ENCODE measurements around the gene AGAP1. TPM values are rescaled to one million over a fixed set of nuclear protein-coding genes. Genes with fewer than 3 reads are reported as not detected.

The AGAP1 gene
- total RNA-seq, 1 experiment from 2014 or later = 56.4 TPM

- no peaks in the 10 kb centered on the region for H3K9me3 Mint-ChIP-seq (ENCODE audit: low read depth, unreplicated experiment)
- no peaks in the 10 kb centered on the region for H3K27me3 Mint-ChIP-seq (ENCODE audit: unreplicated experiment)
- peaks cover 3% of the 10 kb centered on the region for H3K36me3 Mint-ChIP-seq (ENCODE audit: insufficient read depth, unreplicated experiment)
- no peak overlapping the region for H3K4me3 Mint-ChIP-seq (ENCODE audit: low read depth, unreplicated experiment)
- no peaks in the 10 kb centered on the region for H3K4me1 Mint-ChIP-seq (ENCODE audit: low read depth, unreplicated experiment)
- TF ChIP-seq CTCF (IDR thresholded peaks at IDR 0.05; ENCODE audit: unreplicated experiment) = no peak
- H3K27ac Mint-ChIP-seq (ENCODE audit: unreplicated experiment) = no peak overlapping the region
- intact Hi-C loops (cut with micrococcal nuclease; ENCODE audit: unreplicated experiment) = no loop called here
- BruUV-seq (replicated peaks) = no TSS peak
- no peak for DNase-seq
- CTCF ChIA-PET = no interaction called here
Measured at GRCh38 chr2:235960011-235960715, 466.3 kb downstream of the AGAP1 start.

- Mint-ChIP-seq H3K27ac (ENCODE audit: unreplicated experiment) (no peak overlapping the region), H3K9me3 (ENCODE audit: low read depth, unreplicated experiment) (no peaks in the 10 kb centered on the region), H3K4me3 (ENCODE audit: low read depth, unreplicated experiment) (no peak overlapping the region), H3K4me1 (ENCODE audit: low read depth, unreplicated experiment) (no peaks in the 10 kb centered on the region), H3K27me3 (ENCODE audit: unreplicated experiment) (no peaks in the 10 kb centered on the region), H3K36me3 (ENCODE audit: insufficient read depth, unreplicated experiment) (peaks cover 3% of the 10 kb centered on the region)
- no peak for TF ChIP-seq CTCF (IDR thresholded peaks at IDR 0.05; ENCODE audit: unreplicated experiment)
- intact Hi-C loops (cut with micrococcal nuclease; ENCODE audit: unreplicated experiment) = no loop called here
- CTCF ChIA-PET = no interaction called here
- no peak for DNase-seq
- no TSS peak for BruUV-seq (replicated peaks)
Measured at GRCh38 chr2:235960716-235961640, 467.1 kb downstream of the AGAP1 start.

- no peak for DNase-seq
- Mint-ChIP-seq H3K27me3 (ENCODE audit: unreplicated experiment) (no peaks in the 10 kb centered on the region), H3K9me3 (ENCODE audit: low read depth, unreplicated experiment) (no peaks in the 10 kb centered on the region), H3K4me3 (ENCODE audit: low read depth, unreplicated experiment) (no peak overlapping the region), H3K36me3 (ENCODE audit: insufficient read depth, unreplicated experiment) (peaks cover 3% of the 10 kb centered on the region), H3K27ac (ENCODE audit: unreplicated experiment) (no peak overlapping the region), H3K4me1 (ENCODE audit: low read depth, unreplicated experiment) (no peaks in the 10 kb centered on the region)
- CTCF ChIA-PET = no interaction called here
- TF ChIP-seq CTCF (IDR thresholded peaks at IDR 0.05; ENCODE audit: unreplicated experiment) = no peak
- intact Hi-C loops (cut with micrococcal nuclease; ENCODE audit: unreplicated experiment) = no loop called here
- BruUV-seq (replicated peaks) = no TSS peak
Measured at GRCh38 chr2:235961711-235962110, 467.9 kb downstream of the AGAP1 start.

GRCh38 chr2:235963853-235964577, 470.2 kb downstream of the AGAP1 start:
- H3K4me3 Mint-ChIP-seq (ENCODE audit: low read depth, unreplicated experiment) = no peak overlapping the region
- no peaks in the 10 kb centered on the region for H3K27me3 Mint-ChIP-seq (ENCODE audit: unreplicated experiment)
- no peaks in the 10 kb centered on the region for H3K4me1 Mint-ChIP-seq (ENCODE audit: low read depth, unreplicated experiment)
- intact Hi-C loops (cut with micrococcal nuclease; ENCODE audit: unreplicated experiment) = no loop called here
- CTCF ChIA-PET = no interaction called here
- TF ChIP-seq CTCF (IDR thresholded peaks at IDR 0.05; ENCODE audit: unreplicated experiment) = no peak
- H3K36me3 Mint-ChIP-seq (ENCODE audit: insufficient read depth, unreplicated experiment) = no peaks in the 10 kb centered on the region
- DNase-seq = no peak
- no peaks in the 10 kb centered on the region for H3K9me3 Mint-ChIP-seq (ENCODE audit: low read depth, unreplicated experiment)
- BruUV-seq (replicated peaks) = no TSS peak
- no peak overlapping the region for H3K27ac Mint-ChIP-seq (ENCODE audit: unreplicated experiment)

All from Calu3 (cell line).